Glomerular endothelial cell (primary cell): ENCODE data around the gene AP1S1. TPM values are rescaled to one million over a fixed set of nuclear protein-coding genes. Genes with fewer than 3 reads are reported as not detected.
"Not testable (repeated sequence)": the region's sequence is repeated elsewhere in the genome, so short reads cannot be mapped to it uniquely, and the experiment has no call there.

Experiments
- DNase-seq: peaks from one replicate; pipeline ENCODE4 v3.0.0-alpha.2; 2011; ENCODE audit warnings: low read depth, low spot score; ENCODE audit errors: extremely low read depth
- total RNA-seq: library from RNA; depleted of rRNA; stranded (reverse); fragments of >200 nt; gene quantifications from 2 replicates; pipeline ENCODE4 v1.2.3, GENCODE V29; 2015

Gene AP1S1
- 143 and 246 TPM in 2 replicates for total RNA-seq

DNA sequence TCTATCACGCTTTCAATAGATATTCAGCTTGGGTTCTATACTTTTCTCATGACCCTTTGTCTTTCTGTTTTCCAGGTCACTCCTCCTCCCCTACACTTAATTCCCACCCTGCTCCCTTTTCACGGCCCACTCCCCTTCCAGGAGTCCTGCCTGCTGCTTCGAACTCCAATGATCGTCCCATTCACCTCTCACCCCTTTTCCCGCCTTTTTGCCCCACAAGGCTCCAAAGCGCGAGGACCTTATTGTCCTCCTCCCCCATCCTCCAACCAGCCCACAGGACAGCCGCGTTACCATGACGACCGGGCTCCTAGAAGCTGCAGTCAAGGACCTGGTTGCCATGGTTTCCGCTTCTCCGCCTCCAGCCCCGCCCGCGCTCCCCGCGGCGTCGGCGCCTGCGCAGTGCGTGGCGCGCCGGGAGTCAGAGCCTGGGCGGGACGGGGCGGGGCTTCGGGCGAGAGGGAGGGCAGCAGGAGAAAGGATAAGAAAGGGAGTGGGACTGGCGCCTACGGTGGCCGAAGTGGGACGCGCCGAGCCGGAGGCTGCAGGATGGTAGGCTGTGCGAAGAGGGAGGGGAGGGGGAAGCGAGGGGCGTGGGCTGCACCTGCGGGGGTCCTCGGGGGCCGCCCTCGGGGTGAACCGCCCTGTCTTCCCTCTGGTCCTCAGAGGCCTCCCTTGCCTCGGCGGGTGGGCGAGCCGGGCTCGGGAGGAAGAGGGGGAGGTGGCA, at the start of gene AP1S1:
Gene AP1S1 (plus strand): TSS at position 508 of the 724 bp plus-strand sequence. CDS start 39 bp downstream, at position 547.
- no peak for DNase-seq

DNA sequence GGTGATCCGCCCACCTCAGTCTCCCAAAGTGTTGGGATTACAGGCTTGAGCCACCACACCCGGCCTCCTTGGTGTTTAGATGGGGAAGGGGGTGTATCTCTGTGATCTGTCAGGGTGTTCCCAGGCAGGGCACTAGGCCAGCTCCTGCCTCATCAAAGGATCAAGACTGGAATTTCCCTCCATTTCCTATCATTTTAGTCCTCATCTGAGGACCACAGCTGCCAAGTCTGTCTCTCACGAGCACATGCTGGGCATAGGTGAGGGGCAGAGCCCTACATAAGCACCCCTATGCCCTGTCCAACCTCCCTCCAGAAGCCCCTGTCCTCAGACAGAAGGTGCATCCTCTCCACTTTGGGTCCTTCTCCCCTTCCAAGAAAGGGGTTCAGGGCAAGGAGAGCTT, 49.5 kb upstream of the AP1S1 start:
- no peak for DNase-seq

DNA sequence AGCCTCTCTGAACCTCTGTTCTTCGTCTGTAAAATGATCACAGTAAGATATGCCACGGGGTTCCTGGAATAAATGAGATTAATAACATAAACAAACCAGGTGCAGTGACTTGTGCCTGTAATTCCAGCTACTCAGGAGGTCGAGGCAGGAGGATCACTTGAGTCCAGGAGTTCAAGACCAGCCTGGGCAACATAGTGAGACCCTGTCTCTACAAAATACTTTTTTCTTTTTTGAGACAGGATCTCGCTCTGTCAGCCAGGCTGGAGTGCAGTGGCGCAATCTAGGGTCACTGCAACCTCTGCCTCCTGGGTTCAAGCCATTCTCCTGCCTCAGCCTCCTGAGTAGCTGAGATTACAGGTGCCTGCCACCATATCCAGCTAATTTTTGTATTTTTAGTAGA, 49.0 kb upstream of the AP1S1 start:
- DNase-seq: not testable (repeated sequence)

DNA sequence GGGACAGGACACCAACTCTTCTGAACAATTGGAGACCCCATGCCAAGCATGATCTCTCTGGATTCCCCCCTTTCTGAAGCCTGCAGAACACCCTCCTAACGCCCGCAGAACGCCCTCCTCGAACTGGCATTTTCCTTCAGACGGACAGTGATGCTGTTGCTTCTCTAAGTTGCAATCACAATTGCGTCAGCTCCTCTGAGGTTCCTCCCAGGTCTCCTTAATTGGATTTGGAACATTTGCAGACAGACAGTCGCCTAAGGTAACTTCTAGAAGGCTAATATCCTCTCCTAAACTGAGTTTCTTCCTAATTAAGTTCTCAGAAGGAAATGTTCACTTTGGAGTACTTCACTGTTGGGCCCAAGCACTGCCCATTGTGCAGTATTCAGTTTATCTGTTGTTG, 47.9 kb upstream of the AP1S1 start:
- no peak for DNase-seq

- DNase-seq: no peak
Observed at GRCh38 chr7:101108330-101108857, 45.9 kb upstream of the AP1S1 start.

DNA sequence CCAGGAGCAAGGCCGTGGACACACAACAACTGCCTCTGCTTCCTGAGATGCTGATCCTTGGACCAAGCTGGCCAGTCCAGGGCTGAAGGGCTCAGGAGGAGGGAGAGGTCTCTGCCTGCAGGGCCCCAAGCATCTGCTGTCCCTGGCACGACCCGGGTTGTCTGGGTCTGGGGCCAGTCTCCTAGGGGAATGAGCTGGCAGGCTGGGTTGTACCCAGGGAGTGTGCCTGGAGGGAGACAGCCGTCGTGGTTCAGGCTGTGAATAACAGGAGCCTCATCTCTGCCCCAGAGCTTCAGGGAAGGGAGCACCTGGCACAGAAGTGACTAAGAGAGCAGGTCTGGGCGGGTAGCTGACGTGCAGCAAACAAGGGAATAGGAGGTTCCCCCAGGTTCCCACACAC, 45.3 kb upstream of the AP1S1 start:
- no peak for DNase-seq

GRCh38 chr7:101109368-101109767, 44.9 kb upstream of the AP1S1 start:
- DNase-seq: no peak

- no peak for DNase-seq
Observed at GRCh38 chr7:101111261-101111660, 43.0 kb upstream of the AP1S1 start.

GRCh38 chr7:101112233-101112632, 42.0 kb upstream of the AP1S1 start:
- DNase-seq: peak; percentile 99

DNA sequence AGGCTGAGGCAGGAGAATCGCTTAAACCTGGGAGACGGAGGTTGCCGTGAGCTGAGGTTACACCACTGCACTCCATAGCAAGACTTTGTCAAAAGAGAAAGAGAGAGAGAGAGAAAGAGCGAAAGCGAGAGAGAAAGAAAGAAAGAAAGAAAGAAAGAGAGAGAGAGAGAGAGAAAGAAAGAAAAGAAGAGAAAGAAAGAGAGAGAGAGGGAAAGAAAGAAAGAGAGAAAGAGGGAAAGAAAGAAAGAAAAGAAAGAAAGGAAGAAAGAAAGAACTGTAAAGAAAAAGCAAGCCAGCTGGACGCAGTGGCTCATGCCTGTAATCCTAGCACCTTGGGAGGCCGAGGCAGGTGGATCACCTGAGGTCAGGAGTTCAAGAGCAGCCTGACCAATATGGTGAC, 41.1 kb upstream of the AP1S1 start:
- not testable (repeated sequence) for DNase-seq

DNA sequence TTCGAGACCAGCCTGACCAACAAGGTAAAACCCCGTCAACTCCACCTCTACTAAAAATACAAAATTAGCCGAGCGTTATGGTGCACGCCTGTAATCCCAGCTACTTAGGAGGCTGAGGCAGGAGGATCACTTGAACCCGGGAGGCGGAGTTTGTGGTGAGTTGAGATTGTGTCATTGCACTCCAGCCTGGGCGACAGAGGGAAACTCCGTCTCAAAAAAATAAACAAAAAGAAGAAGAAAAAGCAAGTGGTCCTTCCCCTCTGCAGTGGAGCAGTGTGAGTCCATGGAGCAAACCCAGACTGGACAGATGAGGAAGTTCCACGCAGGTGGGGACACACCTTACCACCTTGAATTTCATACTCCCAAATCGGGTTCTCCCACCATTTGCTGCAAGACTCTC, 40.4 kb upstream of the AP1S1 start:
- DNase-seq: no peak

- DNase-seq: no peak
Observed at GRCh38 chr7:101114492-101114891, 39.8 kb upstream of the AP1S1 start.

DNA sequence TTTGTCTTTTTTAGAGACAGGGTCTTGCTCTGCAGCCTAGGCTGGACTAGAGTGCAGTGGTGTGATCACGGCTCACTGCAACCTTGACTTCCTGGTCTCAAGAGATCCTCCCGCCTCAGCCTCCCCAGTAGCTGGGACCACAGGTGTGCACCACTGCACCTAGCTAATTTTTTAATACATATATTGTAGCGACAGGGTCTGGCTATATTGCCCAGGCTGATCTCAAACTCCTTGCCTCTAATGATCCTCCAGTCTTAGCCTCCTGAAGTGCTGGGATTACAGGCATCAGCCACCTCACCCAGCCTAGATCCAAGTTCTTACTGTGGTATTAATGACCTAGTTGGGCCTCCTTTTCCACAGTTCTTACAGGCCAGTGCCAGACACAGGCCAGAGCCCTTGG, 39.1 kb upstream of the AP1S1 start:
- DNase-seq: no peak

- DNase-seq: no peak
Observed at GRCh38 chr7:101116898-101117297, 37.4 kb upstream of the AP1S1 start.

- no peak for DNase-seq
Observed at GRCh38 chr7:101118856-101119255, 35.4 kb upstream of the AP1S1 start.

GRCh38 chr7:101119876-101120275, 34.4 kb upstream of the AP1S1 start:
- no peak for DNase-seq

GRCh38 chr7:101120315-101120714, 34.0 kb upstream of the AP1S1 start:
- DNase-seq: no peak

- DNase-seq: not testable (repeated sequence)
Observed at GRCh38 chr7:101121631-101121990, 32.7 kb upstream of the AP1S1 start.

- no peak for DNase-seq
Observed at GRCh38 chr7:101121991-101122932, 32.0 kb upstream of the AP1S1 start.

DNA sequence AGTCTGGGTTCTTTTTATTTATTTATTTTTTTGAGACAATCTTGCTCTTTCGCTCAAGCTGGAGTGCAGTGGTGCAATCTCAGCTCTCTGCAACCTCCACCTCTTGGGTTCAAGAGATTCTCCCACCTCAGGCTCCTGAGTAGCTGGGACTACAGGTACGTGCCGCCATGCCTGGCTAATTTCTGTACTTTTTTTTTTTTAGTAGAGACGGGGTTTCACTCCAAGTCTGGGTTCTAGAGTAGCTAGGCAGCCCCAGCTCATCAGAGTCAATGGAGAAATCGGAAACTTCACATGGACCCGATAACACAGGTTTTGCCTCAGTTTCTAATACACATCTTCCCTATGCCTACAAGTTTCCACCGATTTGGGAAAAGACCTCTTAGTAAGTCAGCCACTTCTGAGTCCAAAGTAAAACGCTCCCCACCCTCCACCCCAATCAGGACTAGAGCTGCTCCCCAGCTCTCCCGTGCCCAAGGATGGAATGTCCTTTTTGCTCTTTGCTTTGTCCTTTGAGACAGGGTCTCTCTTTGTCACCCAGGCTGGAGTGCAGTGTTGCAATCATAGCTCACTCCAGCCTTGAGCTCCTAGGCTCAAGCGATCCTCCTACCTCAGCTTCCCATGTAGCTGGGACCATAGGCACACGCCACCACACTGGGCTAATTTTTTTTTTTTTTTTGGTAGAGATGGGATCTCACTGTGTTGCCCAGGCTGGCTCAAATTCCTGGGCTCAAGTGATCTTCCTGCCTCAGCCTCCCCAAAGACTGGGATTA, 31.2 kb upstream of the AP1S1 start:
- DNase-seq: no peak

DNA sequence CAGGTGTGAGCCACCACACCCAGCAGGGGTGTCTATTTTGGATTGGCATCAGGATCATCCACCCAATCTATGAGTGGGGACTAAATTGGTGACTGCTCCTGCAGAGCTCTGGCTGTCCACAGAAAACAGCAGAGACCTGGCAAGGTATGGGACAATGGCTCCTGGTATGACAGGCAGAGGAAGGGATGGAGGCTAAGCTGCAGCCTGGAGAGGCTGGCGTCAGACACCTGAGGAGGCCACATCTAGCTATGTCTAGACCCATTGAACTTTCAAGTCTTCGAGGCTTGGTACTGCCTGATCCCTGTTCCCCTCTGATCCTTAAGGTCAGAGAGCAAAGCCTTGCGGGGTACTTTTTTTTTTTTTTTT, 30.6 kb upstream of the AP1S1 start:
- DNase-seq: no peak
